ENCODE data around the gene LIPK.
"Not testable (repeated sequence)": the region's sequence is repeated elsewhere in the genome, so short reads cannot be mapped to it uniquely, and the experiment has no call there.

Gene LIPK

DNA sequence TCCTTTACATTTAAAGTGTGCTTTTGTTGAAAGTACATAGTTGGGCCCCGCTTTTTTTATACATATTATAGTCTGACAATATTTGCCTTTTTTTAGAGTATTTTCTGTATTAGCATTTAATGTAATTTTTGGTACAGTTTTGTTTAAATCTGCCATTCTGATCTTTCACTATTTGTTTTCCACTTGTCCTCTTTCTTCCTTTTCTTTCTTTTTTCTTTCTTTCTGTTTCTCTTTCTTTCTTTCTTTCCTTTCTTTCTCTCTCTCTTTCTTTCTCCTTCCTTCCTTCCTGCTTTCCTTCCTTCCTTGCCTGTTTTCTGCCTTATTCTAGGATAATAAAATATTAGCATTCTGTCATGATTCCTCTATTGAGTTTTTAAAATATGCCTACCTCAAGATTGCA, 9.5 kb downstream of the LIPK start:
- DNase-seq (ENCODE audit: low spot score), result no peak

DNA sequence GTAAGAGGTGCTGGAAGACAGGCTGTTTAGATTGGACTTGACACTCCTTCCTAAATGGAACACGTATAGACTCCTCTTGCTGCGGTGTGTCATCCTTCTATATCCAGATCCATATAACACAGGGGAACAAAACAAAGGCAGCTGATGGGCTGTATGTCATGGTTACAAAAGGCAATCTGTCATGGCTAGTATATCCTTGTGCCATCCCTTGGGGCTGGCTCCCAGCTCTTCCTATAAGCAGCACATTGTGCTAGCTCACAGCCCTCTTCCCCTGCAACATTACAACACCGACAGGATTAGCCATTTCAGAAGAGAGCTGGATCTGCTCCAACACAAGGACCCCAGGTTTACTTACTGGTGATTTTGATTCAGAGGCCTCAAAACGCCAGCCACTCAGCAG, 15.3 kb downstream of the LIPK start:
- no peak for DNase-seq (ENCODE audit: low spot score)

DNA sequence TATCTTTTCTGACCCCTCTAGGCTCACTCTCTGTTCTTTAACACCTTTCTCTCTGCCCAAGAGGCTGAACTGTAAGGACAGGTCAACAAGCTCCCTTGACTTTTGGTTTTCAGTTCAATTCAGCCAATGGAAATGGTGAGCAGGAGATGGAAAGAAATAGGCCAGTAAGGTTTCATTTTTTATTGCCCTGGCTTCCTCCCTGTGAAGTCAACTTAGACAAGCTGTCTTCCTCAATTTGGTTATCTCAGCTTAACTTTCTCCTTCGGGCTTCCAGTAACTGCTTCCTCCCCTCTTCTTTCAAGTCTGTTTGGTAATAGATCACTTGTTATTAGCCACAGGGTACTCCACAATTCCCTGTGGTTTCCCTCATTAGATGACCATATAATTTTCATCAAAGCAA, 19.7 kb downstream of the LIPK start:
- no peak for DNase-seq (ENCODE audit: low spot score)

DNA sequence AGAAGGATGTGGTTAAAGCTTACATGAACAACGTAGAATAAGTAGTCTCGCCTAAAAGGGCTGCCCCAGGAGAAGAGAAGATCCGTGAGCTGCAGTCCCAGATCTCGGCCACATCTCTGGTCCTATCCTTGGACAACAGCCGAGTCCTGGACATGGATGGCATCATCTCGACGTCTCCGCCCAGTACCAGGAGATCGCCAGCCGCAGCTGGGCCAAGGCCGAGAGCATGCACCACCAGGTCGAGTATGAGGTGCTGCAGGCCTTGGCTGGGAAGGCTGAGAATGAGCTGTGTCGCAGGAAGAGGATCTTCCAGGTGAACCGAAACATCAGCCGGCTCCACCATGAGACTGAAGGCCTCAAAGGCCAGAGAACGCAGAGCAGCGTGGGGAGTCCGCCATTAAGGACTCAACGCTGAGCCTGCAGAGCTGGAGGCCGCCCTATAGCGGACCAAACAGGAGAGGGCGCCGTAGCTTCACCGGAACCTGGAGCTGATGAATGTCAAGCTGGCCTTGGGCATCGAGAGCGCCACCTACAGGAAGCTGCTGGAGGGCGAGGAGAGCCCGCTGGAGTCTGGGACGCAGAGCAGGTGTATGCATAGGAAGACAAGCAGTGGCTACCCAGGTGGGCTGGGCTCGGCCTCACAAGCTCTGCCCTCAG, 22.2 kb downstream of the LIPK start:
- DNase-seq (ENCODE audit: low spot score), result no peak

DNA sequence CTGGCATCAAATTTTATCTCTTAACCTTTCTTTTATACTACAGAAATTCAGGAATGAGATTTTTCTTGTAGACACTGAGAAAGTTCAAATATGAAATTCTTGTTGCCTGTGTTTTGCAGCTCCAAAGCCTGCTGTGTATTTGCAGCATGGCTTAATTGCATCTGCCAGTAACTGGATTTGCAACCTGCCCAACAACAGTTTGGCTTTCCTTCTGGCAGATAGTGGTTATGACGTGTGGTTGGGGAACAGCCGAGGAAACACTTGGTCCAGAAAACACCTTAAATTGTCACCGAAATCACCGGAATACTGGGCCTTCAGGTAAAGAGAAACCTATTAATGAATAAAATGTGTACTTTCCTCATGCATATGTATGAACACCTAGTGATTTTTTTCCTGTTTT, 24.8 kb downstream of the LIPK start:
- no peak for DNase-seq (ENCODE audit: low spot score)

DNA sequence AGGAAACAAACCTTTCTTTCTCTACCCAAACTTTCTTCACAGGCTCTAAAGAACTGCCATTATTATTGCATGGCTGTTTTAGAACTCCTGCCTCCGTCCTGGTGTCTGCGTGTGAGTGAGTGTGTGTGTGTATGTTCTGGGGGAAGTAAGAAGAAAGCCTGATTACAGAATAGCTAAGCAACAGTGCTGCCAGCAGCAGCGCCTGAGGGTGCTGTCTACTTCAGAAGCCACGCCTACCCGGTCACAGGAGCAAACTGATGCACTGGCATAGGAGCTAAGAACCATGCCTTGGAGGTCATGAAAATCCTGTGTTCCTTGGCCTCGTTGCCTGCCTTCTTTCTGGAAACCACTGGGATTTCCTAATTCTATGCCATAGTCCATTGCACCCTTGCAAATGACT, 25.2 kb downstream of the LIPK start:
- DNase-seq (ENCODE audit: low spot score), result no peak

DNA sequence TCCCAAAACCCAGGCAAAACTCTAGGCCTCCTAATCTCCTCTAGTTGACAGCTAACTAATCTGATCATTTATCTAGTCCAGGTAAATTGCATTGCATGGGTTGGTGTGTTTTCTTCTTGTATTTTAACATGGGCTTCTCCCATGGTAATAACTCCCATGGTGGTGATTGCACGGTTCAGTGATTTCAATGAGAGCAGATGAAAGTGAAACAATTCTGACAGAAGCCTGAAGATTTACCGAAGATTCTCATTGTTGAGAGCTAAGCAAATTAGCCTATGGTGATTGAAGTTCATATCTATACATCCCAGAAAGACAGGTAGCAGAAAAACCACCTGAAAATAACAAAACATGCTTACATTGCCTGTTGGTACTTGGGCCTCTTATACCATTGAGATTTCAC, 27.2 kb downstream of the LIPK start:
- DNase-seq (ENCODE audit: low spot score), result no peak

DNA sequence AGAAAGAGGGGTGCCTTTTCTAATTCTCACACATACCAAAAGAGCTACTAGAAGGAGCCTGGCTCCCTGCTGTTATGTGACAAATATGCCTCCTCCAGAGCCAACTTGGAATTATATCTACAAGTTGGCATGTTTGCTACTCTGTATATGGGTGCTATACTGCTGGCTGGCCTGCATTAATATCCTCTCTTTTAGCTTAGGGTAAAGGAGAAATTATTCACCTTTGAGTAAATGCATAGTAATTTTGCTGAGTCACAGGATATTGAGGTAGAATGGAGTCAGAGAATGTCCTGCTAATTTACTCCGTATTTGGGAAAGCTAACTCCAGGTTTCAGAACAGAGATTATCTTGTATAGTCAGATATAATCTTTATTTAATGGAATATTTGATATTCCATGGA, 29.6 kb downstream of the LIPK start:
- no peak for DNase-seq (ENCODE audit: low spot score)

DNA sequence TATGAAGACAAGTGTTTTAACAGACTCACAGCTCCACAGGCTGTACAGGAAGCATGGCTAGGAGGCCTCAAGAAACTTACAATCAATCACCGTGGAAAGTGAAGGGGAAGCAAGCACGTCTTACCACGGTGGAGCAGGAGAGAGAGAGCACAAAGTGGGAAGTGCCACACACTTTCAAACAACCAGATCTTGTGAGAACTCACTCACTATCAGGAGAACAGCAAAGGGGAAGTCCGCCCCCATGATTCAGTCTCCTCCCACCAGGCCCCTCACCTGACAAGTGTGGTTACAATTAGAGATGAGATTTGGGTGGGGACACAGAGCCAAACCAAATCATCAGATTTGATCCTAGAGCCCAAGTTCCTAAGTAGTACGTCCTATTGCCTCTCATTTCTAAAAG, 35.9 kb downstream of the LIPK start:
- not testable (repeated sequence) for DNase-seq (ENCODE audit: low spot score)

DNA sequence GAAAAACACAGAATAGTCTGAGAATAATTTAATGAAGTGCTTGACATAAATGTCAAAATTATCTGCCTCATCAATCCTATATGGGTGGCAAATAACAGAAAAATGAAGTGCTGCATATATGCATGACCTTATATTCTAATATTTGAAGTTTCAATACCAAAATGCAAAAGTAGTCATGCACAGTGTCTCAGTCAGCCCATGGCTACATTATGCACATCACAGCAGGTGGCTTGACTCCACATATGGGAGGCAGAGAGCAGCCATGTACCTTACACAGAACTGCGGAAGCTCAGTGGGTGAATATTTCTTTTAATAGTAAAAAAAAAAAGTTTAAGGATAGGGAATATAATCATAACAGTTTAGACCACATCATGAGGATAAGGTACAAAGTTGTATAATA, 36.4 kb downstream of the LIPK start:
- peak; percentile 12 for DNase-seq (ENCODE audit: low spot score)

DNA sequence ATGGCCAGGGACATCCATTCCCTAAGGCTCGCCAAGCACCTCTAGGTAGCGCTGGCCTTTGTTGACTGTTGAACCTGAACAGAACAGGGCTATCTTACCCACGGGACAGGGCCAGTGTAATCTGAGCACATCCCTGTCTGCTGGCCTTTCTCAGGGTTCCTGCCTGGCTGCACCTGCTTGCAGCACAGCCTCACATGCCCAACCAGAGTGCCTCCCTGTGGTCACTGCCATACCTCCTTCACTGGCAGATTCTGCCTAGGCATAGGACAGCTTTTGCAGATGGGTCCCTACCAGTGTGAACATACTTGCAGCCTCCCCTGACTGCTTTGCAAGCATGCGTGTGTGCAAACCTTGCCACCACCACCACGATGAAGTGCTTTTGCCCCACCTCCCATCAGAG, 38.0 kb downstream of the LIPK start:
- no peak for DNase-seq (ENCODE audit: low spot score)

DNA sequence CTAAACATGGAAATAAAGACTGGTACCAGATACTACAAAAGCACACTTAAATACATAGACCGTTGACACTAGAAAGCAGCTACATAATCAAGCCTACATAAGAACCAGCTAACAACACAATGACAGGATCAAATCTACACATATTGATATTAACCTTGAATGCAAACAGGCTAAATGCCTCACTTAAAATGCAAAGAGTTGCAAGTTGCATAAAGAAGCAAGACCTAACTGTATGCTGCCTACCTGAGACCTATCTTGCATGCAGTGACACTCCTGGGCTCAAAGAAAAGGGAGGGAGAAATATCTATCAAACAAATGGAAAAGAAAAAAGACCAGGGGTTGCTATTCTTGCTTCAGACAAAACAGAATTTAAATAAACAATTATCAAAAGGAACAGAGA, 39.6 kb downstream of the LIPK start:
- DNase-seq (ENCODE audit: low spot score), result no peak

DNA sequence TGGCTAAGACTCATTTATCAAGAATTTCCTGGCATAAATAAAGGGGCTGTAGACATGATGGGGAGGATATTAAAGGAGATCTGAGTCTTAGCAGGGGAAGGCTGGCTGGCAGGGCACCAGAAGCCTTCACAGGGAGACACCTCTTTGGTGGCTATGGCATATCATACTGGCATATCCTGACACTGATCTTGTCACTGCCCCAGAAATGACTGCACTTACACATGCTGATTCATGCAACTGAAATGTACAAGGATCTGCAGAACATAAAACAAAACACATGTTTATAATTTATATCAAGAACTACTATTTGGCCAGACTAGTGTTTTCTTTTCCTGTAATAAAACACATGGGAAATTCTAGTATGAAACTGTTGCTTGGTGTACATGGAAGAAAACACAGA, 48.2 kb downstream of the LIPK start:
- no peak for DNase-seq (ENCODE audit: low spot score)

DNA sequence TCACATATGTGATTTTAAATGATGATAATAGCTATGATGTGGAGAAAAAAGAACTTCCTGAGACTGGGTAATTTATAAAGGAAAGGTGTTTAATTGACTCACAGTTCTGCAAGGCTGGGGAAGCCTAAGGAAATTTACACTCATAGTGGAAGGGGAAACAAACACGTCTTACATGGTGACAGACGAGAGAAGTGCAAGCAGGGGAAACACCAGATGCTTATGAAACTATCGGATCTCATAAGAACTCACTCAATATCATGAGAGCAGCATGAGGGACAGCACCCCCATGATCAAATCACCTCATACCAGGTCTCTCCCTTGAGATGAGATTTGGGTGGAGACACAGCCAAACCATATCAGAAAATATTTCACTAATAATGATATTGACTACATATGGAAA, 49.7 kb downstream of the LIPK start:
- no peak for DNase-seq (ENCODE audit: low spot score)

DNA sequence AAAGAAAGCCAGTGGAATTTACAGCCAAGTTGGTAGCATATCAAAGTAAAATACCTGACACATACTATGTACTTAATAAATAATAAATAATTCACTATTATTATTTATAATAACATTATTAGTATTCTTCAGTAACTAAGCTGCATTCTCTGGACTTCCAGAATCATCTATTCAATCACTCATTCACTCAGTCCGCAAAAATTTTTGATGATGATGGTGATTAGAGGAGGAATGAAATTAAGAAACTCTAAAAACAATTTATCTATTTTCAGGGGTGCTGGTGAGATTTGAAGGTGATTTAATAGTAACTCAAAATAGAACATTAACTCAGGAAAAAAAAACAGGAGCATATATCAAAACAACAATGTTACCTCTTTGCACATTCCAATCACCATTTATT, 50.6 kb downstream of the LIPK start:
- no peak for DNase-seq (ENCODE audit: low spot score)

DNA sequence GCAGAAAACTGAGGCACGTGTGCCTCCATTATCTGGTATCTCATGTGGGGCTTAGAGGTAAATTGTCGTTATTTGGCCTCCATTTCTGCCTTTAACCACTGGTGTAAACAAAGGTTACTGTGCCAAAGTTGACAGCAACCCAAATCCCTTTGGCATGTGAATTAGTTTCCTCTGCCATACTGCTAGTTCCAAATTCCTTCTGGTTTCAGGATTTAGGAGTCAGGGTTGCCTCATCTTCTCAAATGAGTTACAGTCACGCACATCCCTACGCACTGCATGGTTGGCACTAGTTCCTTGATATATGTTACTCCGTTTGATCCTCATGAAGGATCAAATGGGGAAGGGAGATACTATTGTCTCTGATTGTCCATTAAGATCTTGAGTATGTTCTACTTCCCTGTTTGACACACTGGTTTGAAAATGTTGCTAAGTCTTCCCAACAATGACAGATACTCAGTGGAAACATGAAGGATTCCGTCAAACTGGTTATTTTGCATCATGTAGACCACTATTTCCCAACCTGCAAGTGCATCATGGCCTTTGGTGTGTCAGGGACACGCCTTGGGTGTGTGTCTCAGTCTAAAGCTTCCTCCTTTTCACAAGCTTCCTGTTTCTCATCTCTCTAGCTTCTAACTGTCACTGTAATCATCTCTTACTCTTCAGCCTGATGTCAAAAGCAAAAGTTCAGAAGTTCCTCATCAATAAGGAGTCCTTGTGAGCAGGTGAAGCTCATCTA, 53.5 kb downstream of the LIPK start, which contains the start of gene LIPN:
TSS of gene LIPN (plus strand) at position 655 of the 736 bp plus-strand sequence. CDS start 1,386 bp downstream, outside the sequence.
- no peak for DNase-seq (ENCODE audit: low spot score)

DNA sequence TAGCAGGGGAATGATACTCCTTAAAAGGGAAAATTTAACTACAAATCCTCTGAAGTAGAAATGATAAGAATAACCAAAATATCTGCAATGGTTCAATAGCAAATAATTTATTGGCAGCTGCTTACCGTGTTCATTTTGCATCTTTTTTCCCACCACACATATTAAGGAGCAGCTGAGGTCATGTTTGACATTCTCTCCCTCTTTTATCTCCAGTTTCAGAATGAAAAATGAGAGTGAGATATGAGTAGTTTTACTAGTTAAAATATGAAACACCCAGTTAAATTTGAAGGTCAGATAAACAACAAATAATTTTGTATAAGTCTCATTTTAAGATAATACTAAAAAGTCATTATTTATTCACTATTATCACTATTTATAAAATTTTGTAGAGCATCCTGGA, 56.9 kb downstream of the LIPK start:
- no peak for DNase-seq (ENCODE audit: low spot score)

DNA sequence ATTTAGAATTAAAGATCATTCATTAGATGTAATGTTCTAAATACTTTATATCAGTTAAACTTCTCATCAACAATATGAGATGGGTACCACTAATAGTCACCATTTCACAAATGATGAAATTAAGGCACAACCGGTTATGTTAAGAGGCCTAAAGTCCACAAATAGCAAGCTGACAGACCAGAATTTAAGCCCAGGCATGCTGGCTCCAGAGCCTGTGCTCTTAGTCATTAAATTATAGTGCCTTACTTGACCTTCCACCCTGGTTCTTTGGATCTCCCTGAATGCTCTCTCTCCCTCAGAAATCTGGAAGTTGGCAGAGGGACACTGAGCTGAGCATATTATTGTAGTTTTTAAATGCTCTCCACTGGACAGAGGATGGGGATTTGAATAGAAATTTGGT, 57.4 kb downstream of the LIPK start:
- DNase-seq (ENCODE audit: low spot score), result no peak

DNA sequence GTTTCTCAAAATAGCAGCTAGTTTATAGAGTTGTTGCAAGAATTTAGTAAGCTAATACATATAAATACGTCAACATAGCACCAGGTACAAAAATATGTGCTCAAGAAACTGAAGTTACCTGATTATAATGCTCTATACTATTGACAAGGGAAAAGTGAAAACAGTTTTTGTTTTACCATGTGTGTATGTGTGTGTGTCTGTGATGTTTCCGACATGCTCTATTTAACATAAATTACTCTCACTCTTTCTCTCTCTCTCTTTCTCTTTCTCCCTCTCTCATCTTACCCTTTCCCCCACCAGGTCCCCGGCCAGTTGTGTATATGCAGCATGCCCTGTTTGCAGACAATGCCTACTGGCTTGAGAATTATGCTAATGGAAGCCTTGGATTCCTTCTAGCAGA, 58.1 kb downstream of the LIPK start:
- no peak for DNase-seq (ENCODE audit: low spot score)

DNA sequence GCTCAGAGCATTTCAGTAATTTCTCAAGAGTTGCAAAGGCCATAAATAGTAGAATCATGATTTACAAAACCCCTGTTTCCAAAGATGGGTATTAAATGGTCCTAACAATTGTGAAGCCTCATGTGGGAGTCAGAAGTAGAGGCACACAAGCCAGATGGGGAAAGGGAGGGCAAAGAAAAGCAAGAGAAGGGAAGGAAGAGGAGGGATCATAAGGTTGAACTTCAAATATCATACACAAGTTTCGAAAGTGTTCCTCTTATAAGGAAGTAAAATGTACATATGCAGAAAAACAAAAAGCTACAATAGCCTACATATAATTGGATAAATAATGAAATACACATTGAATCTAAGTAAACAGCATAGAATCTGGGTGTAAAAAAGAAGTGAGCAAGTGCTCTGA, 59.8 kb downstream of the LIPK start:
- DNase-seq (ENCODE audit: low spot score), result no peak

DNA sequence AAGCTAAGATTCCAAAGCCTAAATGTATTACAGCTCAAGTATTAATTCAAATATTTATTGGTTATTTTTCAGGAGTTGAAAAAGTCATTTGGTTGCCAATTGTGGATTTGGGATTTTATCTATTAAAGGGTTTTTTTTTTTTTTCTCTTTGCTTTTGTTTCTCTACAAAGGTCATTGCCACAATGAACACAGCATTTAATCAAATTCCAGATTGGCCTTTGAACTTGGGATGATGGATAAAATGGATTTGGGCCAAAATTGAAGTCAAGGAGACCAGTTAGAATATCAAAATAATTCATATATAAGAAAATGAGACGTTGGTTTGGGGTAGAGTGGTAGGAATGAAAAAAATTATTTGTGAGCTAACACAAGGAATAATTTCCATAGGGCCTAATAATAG, 63.3 kb downstream of the LIPK start:
- no peak for DNase-seq (ENCODE audit: low spot score)

DNA sequence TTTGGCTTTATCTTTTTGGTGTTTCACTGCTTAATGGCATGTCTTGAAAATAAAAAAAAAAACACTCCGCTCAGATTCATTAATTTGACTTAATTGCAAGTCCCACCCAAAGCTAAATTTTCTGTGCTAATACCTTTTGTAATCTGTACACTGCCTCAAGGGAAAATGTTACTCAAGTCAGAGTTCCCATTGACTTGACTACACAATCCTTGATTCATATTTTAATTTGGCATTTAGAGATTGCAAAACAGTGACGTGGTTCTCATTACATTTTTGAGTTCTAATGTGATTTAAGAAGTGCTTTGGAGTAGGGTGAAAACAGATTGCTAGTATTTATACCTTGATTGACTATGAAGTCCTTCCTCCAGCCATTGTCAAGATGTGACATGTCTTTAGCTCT, 75.2 kb downstream of the LIPK start:
- no peak for DNase-seq (ENCODE audit: low spot score)

DNA sequence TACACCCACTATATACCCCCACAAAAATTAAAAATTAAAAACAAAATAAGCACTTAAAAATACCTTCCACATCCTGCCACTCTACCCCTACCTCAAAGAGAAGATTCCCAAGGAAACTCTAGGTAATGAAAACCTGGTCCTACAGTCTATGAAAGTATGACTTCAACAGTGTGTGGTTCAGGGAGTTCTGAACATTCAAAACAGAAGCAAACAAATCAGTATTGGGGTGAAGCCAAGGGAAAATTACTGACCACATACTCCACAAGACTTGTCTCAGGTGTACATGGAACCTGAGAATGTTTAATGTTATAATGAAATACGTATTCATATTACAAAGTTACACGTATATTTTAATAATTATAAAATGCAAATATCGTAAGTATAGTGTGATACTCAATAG, 76.2 kb downstream of the LIPK start:
- no peak for DNase-seq (ENCODE audit: low spot score)

DNA sequence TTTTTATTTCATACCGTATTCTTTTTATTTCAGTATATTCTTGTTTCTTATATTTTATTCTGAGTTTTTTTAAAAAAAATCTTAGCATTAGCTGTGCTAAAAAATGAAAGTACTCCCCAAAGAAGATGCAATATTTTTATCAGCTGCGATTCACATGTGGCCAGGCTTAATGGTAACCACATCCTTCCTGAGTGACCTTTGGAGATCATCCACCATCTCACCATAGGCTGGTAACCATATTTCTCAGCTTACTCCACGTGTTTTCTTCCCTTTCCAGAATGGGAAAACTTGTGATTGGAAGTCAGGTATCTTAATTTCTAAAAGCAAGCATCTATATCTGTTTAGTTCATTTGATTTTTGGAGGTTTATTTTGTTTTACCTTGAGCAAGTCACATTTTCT, 77.7 kb downstream of the LIPK start:
- no peak for DNase-seq (ENCODE audit: low spot score)
